Sigmoid colon (tissue), 7 donors: ENCODE data around the gene THRA. TPM values are rescaled to one million over a fixed set of nuclear protein-coding genes. Genes with fewer than 3 reads are reported as not detected.

ENCODE experiments used
- DNase-seq: peaks from one replicate; pipeline ENCODE4 v3.0.0-alpha.2; 2019
- H3K27ac ChIP-seq, 4 donors: fragments of 200-600 bp; sonication (generic); one replicate each; pipeline ENCODE4 v1.5.1; 2016 to 2019; ENCODE audit warnings: mild to moderate bottlenecking in 1 of 4
- H3K27me3 ChIP-seq, 3 donors: fragments of 200-600 bp; sonication (generic); one replicate each; pipeline ENCODE4 v1.5.1; 2019; ENCODE audit warnings: mild to moderate bottlenecking in 1 of 3
- H3K36me3 ChIP-seq, 4 donors: fragments of 200-600 bp; sonication (generic); one replicate each; pipeline ENCODE4 v1.5.1; 2016 to 2019
- H3K4me1 ChIP-seq, 4 donors: fragments of 200-600 bp; sonication (generic); one replicate each; pipeline ENCODE4 v1.5.1; 2017 to 2019
- H3K4me3 ChIP-seq, 4 donors: fragments of 200-600 bp; sonication (generic); one replicate each; pipeline ENCODE4 v1.5.1; 2017 to 2019; ENCODE audit warnings: mild to moderate bottlenecking in 2 of 4, moderate library complexity in 1 of 4
- H3K9me3 ChIP-seq, 4 donors: fragments of 200-600 bp in 3 of 4; sonication (generic) in 3 of 4; one replicate each; pipeline versions ENCODE4 v1.5.1 to v1.6.1; 2013 to 2019
- EP300 ChIP-seq, 4 donors: sonication (generic); formaldehyde crosslinking; IDR thresholded peaks; one replicate each; pipeline ENCODE4 v1.6.1; 2017; ENCODE audit warnings: antibody characterized with exemption in 4 of 4
- POLR2A ChIP-seq, 2 donors: fragments of 450-650 bp; IDR thresholded peaks; one replicate each; pipeline ENCODE4 v1.6.1; 2016; ENCODE audit warnings: antibody characterized with exemption in 2 of 2, mild to moderate bottlenecking in 2 of 2, moderate library complexity in 2 of 2
- POLR2AphosphoS5 ChIP-seq, 4 donors: sonication (generic); formaldehyde crosslinking; IDR thresholded peaks; one replicate each; pipeline ENCODE4 v1.6.1; 2017; ENCODE audit warnings: antibody characterized with exemption in 4 of 4
- WGBS, 2 donors: extraction: QIAGEN DNeasy Blood & Tissue Kit; methylation state at CpG; one replicate each; pipeline ENCODE4 v1.1.7; 2013; 5-methylcytosine and 5-hydroxymethylcytosine counted together
- intact Hi-C: fragments of 100-400 bp; cut with DNase I; formaldehyde crosslinking; loops from one replicate; pipeline ENCODE4 v1.15.1; 2023
- polyA plus RNA-seq, 3 donors: library from polyadenylated mRNA; stranded (reverse); fragments of 200-250 nt; gene quantifications; one replicate each; pipeline ENCODE4 v1.2.3, GENCODE V29; 2013
- total RNA-seq, 4 donors: library from RNA; depleted of rRNA; stranded (reverse); fragments of >200 nt; gene quantifications; one replicate each; pipeline ENCODE4 v1.1.0, GENCODE V29; 2016
- TF ChIP-seq, protein P1 (sequence below), 4 experiments: fragments of 450-650 bp in 3 of 4; fragments of 200-600 bp in 1 of 4; IDR thresholded peaks; one replicate each; pipeline ENCODE4 v1.5.1; 2016 to 2019; ENCODE audit warnings: antibody characterized with exemption in 4 of 4, mild to moderate bottlenecking in 3 of 4, moderate library complexity in 2 of 4
- donor health status: healthy with polysubstance abuse.
- donor health status: Bipolar disorder and iron deficiency.
- donor health status: healthy.

THRA gene
- total and polyA plus RNA-seq, 7 donors = 25.4 to 86.1 (median 78.8) TPM

DNA sequence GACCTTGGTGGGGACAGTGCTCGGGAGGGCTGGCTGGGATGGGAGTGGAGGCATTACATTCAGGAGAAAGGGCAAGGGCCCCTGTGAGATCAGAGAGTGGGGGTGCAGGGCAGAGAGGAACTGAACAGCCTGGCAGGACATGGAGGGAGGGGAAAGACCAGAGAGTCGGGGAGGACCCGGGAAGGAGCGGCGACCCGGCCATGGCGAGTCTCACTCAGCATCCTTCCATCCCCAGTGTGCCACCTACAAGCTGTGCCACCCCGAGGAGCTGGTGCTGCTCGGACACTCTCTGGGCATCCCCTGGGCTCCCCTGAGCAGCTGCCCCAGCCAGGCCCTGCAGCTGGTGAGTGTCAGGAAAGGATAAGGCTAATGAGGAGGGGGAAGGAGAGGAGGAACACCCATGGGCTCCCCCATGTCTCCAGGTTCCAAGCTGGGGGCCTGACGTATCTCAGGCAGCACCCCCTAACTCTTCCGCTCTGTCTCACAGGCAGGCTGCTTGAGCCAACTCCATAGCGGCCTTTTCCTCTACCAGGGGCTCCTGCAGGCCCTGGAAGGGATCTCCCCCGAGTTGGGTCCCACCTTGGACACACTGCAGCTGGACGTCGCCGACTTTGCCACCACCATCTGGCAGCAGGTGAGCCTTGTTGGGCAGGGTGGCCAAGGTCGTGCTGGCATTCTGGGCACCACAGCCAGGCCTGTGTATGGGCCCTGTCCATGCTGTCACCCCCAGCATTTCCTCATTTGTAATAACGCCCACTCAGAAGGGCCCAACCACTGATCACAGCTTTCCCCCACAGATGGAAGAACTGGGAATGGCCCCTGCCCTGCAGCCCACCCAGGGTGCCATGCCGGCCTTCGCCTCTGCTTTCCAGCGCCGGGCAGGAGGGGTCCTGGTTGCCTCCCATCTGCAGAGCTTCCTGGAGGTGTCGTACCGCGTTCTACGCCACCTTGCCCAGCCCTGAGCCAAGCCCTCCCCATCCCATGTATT, 46.5 kb upstream of the THRA start:
- Histone ChIP-seq H3K27ac (peak overlapping the region in 2 of 4 donors; percentile 70 to 79), H3K4me1 (peaks cover 0 to 50% (median 38%) of the 10 kb centered on the region in 4 donors), H3K36me3 (peaks cover 0 to 17% (median 9%) of the 10 kb centered on the region in 4 donors), H3K9me3 (no peaks in the 10 kb centered on the region), H3K4me3 (no peak overlapping the region), H3K27me3 (no peaks in the 10 kb centered on the region)
- 84 to 85% methylated on average over 26 of the region's 26 CpGs for WGBS, 2 donors
- intact Hi-C loops = loop anchor here (5.0 kb wide), 1 partner anchor 276 kb away; no protein-coding TSS in a partner anchor
- DNase-seq = no peak
- TF ChIP-seq EP300 (IDR thresholded peaks at IDR 0.05) (no peak), POLR2A (IDR thresholded peaks at IDR 0.05) (no peak), POLR2AphosphoS5 (IDR thresholded peaks at IDR 0.05) (no peak)
- TF ChIP-seq, protein P1, sequence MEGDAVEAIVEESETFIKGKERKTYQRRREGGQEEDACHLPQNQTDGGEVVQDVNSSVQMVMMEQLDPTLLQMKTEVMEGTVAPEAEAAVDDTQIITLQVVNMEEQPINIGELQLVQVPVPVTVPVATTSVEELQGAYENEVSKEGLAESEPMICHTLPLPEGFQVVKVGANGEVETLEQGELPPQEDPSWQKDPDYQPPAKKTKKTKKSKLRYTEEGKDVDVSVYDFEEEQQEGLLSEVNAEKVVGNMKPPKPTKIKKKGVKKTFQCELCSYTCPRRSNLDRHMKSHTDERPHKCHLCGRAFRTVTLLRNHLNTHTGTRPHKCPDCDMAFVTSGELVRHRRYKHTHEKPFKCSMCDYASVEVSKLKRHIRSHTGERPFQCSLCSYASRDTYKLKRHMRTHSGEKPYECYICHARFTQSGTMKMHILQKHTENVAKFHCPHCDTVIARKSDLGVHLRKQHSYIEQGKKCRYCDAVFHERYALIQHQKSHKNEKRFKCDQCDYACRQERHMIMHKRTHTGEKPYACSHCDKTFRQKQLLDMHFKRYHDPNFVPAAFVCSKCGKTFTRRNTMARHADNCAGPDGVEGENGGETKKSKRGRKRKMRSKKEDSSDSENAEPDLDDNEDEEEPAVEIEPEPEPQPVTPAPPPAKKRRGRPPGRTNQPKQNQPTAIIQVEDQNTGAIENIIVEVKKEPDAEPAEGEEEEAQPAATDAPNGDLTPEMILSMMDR (IDR thresholded peaks at IDR 0.05) = no peak

DNA sequence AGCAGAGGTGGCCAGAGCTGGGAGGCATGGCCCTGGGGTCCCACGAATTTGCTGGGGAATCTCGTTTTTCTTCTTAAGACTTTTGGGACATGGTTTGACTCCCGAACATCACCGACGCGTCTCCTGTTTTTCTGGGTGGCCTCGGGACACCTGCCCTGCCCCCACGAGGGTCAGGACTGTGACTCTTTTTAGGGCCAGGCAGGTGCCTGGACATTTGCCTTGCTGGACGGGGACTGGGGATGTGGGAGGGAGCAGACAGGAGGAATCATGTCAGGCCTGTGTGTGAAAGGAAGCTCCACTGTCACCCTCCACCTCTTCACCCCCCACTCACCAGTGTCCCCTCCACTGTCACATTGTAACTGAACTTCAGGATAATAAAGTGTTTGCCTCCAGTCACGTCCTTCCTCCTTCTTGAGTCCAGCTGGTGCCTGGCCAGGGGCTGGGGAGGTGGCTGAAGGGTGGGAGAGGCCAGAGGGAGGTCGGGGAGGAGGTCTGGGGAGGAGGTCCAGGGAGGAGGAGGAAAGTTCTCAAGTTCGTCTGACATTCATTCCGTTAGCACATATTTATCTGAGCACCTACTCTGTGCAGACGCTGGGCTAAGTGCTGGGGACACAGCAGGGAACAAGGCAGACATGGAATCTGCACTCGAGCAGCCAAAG, 45.2 kb upstream of the THRA start:
- Histone ChIP-seq H3K4me1 (peaks cover 0 to 59% (median 47%) of the 10 kb centered on the region in 4 donors), H3K27ac (peak overlapping the region; percentile 55 to 79 (median 72)), H3K27me3 (no peaks in the 10 kb centered on the region), H3K36me3 (peaks cover 5 to 30% (median 15%) of the 10 kb centered on the region in 4 donors), H3K9me3 (no peaks in the 10 kb centered on the region), H3K4me3 (no peak overlapping the region)
- 59 to 61% methylated on average over 15 of the region's 15 CpGs for WGBS, 2 donors
- DNase-seq = no peak
- TF ChIP-seq, protein P1 (IDR thresholded peaks at IDR 0.05) = no peak
- no peak for TF ChIP-seq POLR2AphosphoS5 (IDR thresholded peaks at IDR 0.05)
- no peak for TF ChIP-seq EP300 (IDR thresholded peaks at IDR 0.05)
- TF ChIP-seq POLR2A (IDR thresholded peaks at IDR 0.05) = no peak
- intact Hi-C loops = loop anchor here (5.0 kb wide), 1 partner anchor 275 kb away; no protein-coding TSS in a partner anchor

DNA sequence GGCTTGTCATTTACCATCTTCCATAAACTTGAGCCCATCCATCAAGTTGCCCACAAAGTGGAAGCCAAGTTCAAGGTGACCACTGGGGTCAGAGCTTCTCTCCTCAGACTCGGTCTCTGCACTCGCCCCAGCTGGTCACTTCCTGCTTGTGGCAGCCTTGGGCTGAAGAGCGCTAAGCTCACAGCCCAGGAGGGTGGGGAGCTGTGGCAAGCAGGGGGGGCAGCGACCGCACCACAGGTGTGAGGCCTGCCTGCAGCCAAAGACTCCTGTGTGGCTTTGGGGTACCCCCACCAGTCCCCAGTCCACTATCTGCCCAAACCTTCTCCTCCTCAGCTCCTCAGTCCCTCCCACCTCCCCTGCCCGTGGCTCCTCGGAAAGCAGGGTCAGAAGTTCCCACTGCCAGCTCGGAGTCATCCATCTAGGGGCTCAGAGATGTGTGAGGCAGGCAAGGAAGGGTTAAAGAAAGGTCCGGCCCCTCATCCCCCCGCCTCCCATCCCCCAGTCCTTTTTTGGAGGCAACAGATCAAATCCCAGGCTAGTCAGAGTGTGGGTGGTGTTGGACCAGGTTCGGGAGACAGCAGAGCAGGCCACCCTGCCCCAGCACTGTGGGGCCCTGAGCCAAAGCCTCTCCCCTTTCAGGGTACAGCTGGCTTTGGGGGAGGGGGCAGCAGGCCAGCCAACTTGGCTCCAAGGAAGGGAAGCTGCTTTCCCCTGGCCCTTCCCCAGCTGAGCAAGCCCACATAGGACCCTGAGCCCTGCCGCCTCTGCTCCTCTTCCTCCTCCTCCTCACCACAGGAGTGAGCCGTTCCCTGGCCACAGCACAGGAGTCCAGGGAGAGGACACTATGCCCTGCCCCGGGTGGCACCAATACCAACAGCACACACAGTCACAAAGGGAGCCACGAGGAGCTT, 44.3 kb upstream of the THRA start:
- Histone ChIP-seq H3K36me3 (peaks cover 10 to 37% (median 20%) of the 10 kb centered on the region in 4 donors), H3K4me1 (peaks cover 0 to 59% (median 48%) of the 10 kb centered on the region in 4 donors), H3K27me3 (no peaks in the 10 kb centered on the region), H3K9me3 (no peaks in the 10 kb centered on the region), H3K27ac (peak overlapping the region; percentile 55 to 79 (median 72)), H3K4me3 (no peak overlapping the region)
- WGBS, 2 donors = 65 to 69% methylated on average over 15 of the region's 15 CpGs
- DNase-seq = peak; percentile 75
- intact Hi-C loops = loop anchor here (5.0 kb wide), 1 partner anchor 274 kb away; no protein-coding TSS in a partner anchor
- TF ChIP-seq POLR2AphosphoS5 (IDR thresholded peaks at IDR 0.05) = peak in 1 of 4 donors; percentile 27
- TF ChIP-seq, protein P1 (IDR thresholded peaks at IDR 0.05) = no peak
- TF ChIP-seq POLR2A (IDR thresholded peaks at IDR 0.05) = no peak
- no peak for TF ChIP-seq EP300 (IDR thresholded peaks at IDR 0.05)
